Hepatocyte (in vitro differentiated cells): ENCODE results near the gene NIPAL4. TPM values are rescaled to one million over a fixed set of nuclear protein-coding genes. Genes with fewer than 3 reads are reported as not detected.

Experiments used
- DNase-seq: peaks from one replicate; pipeline ENCODE4 v3.0.0-alpha.2; 2016; ENCODE audit warnings: low spot score
- H2AFZ ChIP-seq: fragments of 200-600 bp; sonication (generic); 2 replicates; pipeline ENCODE4 v1.6.0; 2016; ENCODE audit warnings: antibody characterized with exemption, mild to moderate bottlenecking
- H3K27ac ChIP-seq: fragments of 200-600 bp; sonication (generic); 2 replicates; pipeline ENCODE4 v1.5.1; 2016; ENCODE audit warnings: mild to moderate bottlenecking
- H3K27me3 ChIP-seq: fragments of 200-600 bp; sonication (generic); 2 replicates; pipeline ENCODE4 v1.6.1; 2016
- H3K36me3 ChIP-seq: fragments of 200-600 bp; sonication (generic); replicated peaks from 2 replicates; pipeline ENCODE4 v1.5.1; 2016; ENCODE audit warnings: low read depth; ENCODE audit not compliant: insufficient read depth
- H3K4me1 ChIP-seq: fragments of 200-600 bp; sonication (generic); 2 replicates; pipeline ENCODE4 v1.5.1; 2016; ENCODE audit warnings: mild to moderate bottlenecking, moderate library complexity; ENCODE audit not compliant: insufficient read depth
- H3K4me2 ChIP-seq: fragments of 200-600 bp; sonication (generic); 2 replicates; pipeline ENCODE4 v1.6.0; 2016
- H3K4me3 ChIP-seq: fragments of 200-600 bp; sonication (generic); 2 replicates; pipeline ENCODE4 v1.5.1; 2016; ENCODE audit warnings: mild to moderate bottlenecking
- H3K79me2 ChIP-seq: fragments of 200-600 bp; sonication (generic); 2 replicates; pipeline ENCODE4 v1.6.0; 2017; ENCODE audit warnings: mild to moderate bottlenecking
- H3K9me2 ChIP-seq: fragments of 200-600 bp; sonication (generic); replicated peaks from 2 replicates; pipeline ENCODE4 v1.6.0; 2017; ENCODE audit warnings: mild to moderate bottlenecking; ENCODE audit not compliant: insufficient read depth
- H3K9me3 ChIP-seq: fragments of 200-600 bp; sonication (generic); 2 replicates; pipeline ENCODE4 v1.5.1; 2016; ENCODE audit warnings: low read depth, mild to moderate bottlenecking
- H4K20me1 ChIP-seq: fragments of 200-600 bp; sonication (generic); 2 replicates; pipeline ENCODE4 v1.6.0; 2016; ENCODE audit warnings: mild to moderate bottlenecking; ENCODE audit not compliant: insufficient read depth, poor library complexity, severe bottlenecking
- EZH2 ChIP-seq: fragments of 200-600 bp; sonication (generic); IDR thresholded peaks from 2 replicates; pipeline ENCODE4 v1.6.1; 2016; ENCODE audit warnings: antibody characterized with exemption, mild to moderate bottlenecking, borderline replicate concordance
- EZH2phosphoT487 ChIP-seq: fragments of 200-600 bp; sonication (generic); IDR thresholded peaks from one replicate; pipeline ENCODE4 v1.6.1; 2018; ENCODE audit warnings: antibody characterized with exemption, mild to moderate bottlenecking, low read depth, moderate library complexity; ENCODE audit not compliant: unreplicated experiment, severe bottlenecking
- WGBS: methylation state at CpG from one replicate; pipeline ENCODE4 v1.1.6; 2016; ENCODE audit warnings: low lambda C conversion rate; ENCODE audit errors: missing lambda C conversion rate; 5-methylcytosine and 5-hydroxymethylcytosine counted together
- polyA plus RNA-seq: library from polyadenylated mRNA; unstranded; fragments of >200 nt; fragmentation: Nextera tagmentation; extraction: Ambion mirVana; gene quantifications from 2 replicates; pipeline ENCODE4 v1.2.1, GENCODE V29; 2016
- total RNA-seq: library from RNA; depleted of rRNA; stranded (reverse); fragments of >200 nt; gene quantifications from 2 replicates; pipeline ENCODE4 v1.2.3, GENCODE V29; 2014
- TF ChIP-seq, protein P1 (sequence below): fragments of 200-600 bp; sonication (generic); IDR thresholded peaks from 2 replicates; pipeline ENCODE4 v1.5.1; 2016; ENCODE audit warnings: antibody characterized with exemption, mild to moderate bottlenecking; ENCODE audit not compliant: poor library complexity

NIPAL4 gene
- total and polyA plus RNA-seq, 2 experiments from 2014 or later: 0.17 to 0.37 TPM

DNA sequence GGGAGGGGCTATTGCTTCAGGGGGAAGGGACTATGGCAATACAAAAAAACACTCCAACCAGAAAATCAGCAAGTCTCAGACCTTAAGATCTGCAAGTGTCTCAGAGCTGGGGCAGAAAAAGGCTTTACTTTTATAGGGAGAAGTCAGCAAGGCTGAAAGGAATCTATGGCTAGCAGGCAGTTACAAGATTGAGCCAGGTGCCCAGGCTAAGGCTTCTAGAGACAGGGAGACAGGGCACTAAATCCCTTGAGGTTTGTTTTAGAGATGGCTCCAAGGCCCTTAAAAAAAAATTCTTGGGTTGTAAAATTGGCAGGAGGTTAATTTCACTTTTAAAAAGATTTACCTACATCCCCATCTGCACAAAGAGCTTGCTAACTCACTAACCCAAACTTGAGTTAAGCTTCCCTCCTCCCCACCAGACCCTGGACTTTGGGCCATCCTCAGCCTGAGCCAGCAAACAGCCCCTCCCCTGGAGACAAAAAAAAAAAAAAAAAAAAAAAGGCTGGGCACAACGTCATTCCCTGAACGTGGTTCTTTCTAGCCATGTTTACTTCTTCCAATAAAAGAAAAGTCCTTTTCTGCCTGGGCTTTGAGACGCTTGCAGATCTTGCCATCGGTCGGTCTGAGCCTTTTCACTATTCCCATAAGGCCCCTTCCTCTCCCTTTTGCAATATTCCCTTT, 17.9 kb downstream of the NIPAL4 start:
- Histone ChIP-seq H3K4me3 (no peak overlapping the region), H3K4me1 (peaks cover 18% of the 10 kb centered on the region), H3K9me2 (no peaks in the 10 kb centered on the region), H4K20me1 (no peaks in the 10 kb centered on the region), H3K27me3 (no peaks in the 10 kb centered on the region), H2AFZ (no peak overlapping the region), H3K4me2 (peak overlapping the region; percentile 29), H3K36me3 (no peaks in the 10 kb centered on the region), H3K27ac (peak overlapping the region; percentile 47), H3K9me3 (no peaks in the 10 kb centered on the region), H3K79me2 (no peaks in the 10 kb centered on the region)
- DNase-seq: peak; percentile 44
- TF ChIP-seq, protein P1, sequence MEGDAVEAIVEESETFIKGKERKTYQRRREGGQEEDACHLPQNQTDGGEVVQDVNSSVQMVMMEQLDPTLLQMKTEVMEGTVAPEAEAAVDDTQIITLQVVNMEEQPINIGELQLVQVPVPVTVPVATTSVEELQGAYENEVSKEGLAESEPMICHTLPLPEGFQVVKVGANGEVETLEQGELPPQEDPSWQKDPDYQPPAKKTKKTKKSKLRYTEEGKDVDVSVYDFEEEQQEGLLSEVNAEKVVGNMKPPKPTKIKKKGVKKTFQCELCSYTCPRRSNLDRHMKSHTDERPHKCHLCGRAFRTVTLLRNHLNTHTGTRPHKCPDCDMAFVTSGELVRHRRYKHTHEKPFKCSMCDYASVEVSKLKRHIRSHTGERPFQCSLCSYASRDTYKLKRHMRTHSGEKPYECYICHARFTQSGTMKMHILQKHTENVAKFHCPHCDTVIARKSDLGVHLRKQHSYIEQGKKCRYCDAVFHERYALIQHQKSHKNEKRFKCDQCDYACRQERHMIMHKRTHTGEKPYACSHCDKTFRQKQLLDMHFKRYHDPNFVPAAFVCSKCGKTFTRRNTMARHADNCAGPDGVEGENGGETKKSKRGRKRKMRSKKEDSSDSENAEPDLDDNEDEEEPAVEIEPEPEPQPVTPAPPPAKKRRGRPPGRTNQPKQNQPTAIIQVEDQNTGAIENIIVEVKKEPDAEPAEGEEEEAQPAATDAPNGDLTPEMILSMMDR: no peak
- TF ChIP-seq EZH2 (no peak), EZH2phosphoT487 (no peak)
- WGBS: 44% methylated on average over 5 of the region's 5 CpGs

DNA sequence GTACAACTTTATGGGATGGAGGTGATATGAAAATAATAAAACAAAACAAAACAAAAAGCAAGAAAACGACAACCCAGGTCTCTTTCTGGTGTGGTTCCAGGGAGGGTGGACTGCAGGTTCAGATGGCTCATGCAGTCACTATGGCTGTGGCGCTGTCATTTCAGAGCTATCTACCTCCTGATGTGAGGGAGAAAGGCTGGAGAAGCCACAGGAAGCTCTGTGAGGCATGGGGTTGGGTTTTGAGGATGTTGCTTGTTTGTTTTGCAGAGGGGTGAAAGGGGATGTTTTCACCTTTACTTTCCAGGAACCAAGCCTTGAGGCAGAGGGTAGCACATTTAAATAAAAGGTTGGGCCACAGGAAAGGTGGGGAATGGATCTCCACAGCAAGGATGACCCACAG, 18.7 kb downstream of the NIPAL4 start:
- no peak overlapping the region for H3K4me3 ChIP-seq
- no peak for DNase-seq
- H3K9me3 ChIP-seq: no peaks in the 10 kb centered on the region
- H3K4me1 ChIP-seq: peaks cover 18% of the 10 kb centered on the region
- no peak overlapping the region for H3K4me2 ChIP-seq
- H3K36me3 ChIP-seq: no peaks in the 10 kb centered on the region
- H3K79me2 ChIP-seq: no peaks in the 10 kb centered on the region
- H3K27me3 ChIP-seq: no peaks in the 10 kb centered on the region
- no peak overlapping the region for H2AFZ ChIP-seq
- no peaks in the 10 kb centered on the region for H3K9me2 ChIP-seq
- no peaks in the 10 kb centered on the region for H4K20me1 ChIP-seq
- 84% methylated on average over 2 of the region's 2 CpGs for WGBS
- peak overlapping the region; percentile 47 for H3K27ac ChIP-seq
- TF ChIP-seq EZH2phosphoT487: no peak
- no peak for TF ChIP-seq EZH2
- TF ChIP-seq, protein P1: no peak

DNA sequence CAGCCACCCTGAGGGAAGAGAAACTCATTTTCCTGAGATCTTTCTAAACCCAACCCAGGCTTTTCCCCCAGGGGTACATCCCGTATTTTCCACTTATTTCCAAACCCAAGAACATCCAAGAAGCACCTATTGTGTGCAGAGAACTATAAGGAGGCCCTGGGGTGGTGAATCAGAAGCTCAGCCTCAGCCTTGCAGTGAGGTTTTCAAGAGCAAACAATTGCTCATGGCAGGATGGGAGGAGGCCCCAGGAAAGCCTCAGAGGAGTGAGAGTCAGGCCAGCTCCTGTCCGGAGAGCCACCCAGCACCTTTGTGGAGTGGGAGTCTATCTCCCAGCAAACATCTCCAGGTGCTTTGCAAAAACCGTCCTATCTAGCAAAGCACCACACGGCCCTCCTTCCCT, 19.2 kb downstream of the NIPAL4 start:
- peak overlapping the region; percentile 51 for H3K27ac ChIP-seq
- TF ChIP-seq EZH2 (no peak), EZH2phosphoT487 (no peak)
- TF ChIP-seq, protein P1: no peak

More for the DNA sequence above, 19.2 kb downstream of the NIPAL4 start:
- peaks cover 18% of the 10 kb centered on the region for H3K4me1 ChIP-seq
- H3K27me3 ChIP-seq: no peaks in the 10 kb centered on the region
- peak; percentile 32 for DNase-seq
- H4K20me1 ChIP-seq: no peaks in the 10 kb centered on the region
- no peaks in the 10 kb centered on the region for H3K79me2 ChIP-seq
- no peaks in the 10 kb centered on the region for H3K36me3 ChIP-seq
- no peaks in the 10 kb centered on the region for H3K9me2 ChIP-seq
- WGBS: 74% methylated on average over 4 of the region's 4 CpGs
- no peak overlapping the region for H3K4me2 ChIP-seq
- no peaks in the 10 kb centered on the region for H3K9me3 ChIP-seq
- H2AFZ ChIP-seq: no peak overlapping the region
- H3K4me3 ChIP-seq: no peak overlapping the region
